HuH-7 (cell line): ENCODE data around the gene TMEM151A.
A peak's percentile ranks its signal among the peaks of the same experiment; 100 is the strongest.

Source experiments
- DNase-seq: peaks from one replicate; pipeline ENCODE4 v3.0.0; 2011; ENCODE audit warnings: low spot score

The TMEM151A gene

GRCh38 chr11:66283461-66284105 lies 8.1 kb upstream of the TMEM151A start:
- DNase-seq: no peak

- no peak for DNase-seq
Measured at GRCh38 chr11:66284526-66285078, 7.1 kb upstream of the TMEM151A start.

GRCh38 chr11:66285250-66285947 lies 6.3 kb upstream of the TMEM151A start:
- DNase-seq: no peak

- no peak for DNase-seq
Measured at GRCh38 chr11:66286699-66287098, 5.0 kb upstream of the TMEM151A start.

GRCh38 chr11:66287211-66287888 lies 4.3 kb upstream of the TMEM151A start:
- no peak for DNase-seq

- DNase-seq: peak; percentile 88
Measured at GRCh38 chr11:66287889-66288670, 3.6 kb upstream of the TMEM151A start.

- peak; percentile 100 for DNase-seq
Measured at GRCh38 chr11:66288671-66289547, 2.8 kb upstream of the TMEM151A start, which contains the start of gene YIF1A. YIF1A (minus strand) TSS chr11:66289143; CDS start chr11:66288985, 158 bp downstream.

- DNase-seq: peak; percentile 100
Measured at GRCh38 chr11:66289548-66290329, 2.0 kb upstream of the TMEM151A start.

- DNase-seq: no peak
Measured at GRCh38 chr11:66290330-66290621, 1.4 kb upstream of the TMEM151A start.

- no peak for DNase-seq
Measured at GRCh38 chr11:66291303-66291705, 390 bp upstream of the TMEM151A start.

- DNase-seq: no peak
Measured at GRCh38 chr11:66292543-66293332, 1.0 kb downstream of the TMEM151A start.

- DNase-seq: no peak
Measured at GRCh38 chr11:66293352-66293751, 1.7 kb downstream of the TMEM151A start.

GRCh38 chr11:66293777-66294625 lies 2.3 kb downstream of the TMEM151A start:
- no peak for DNase-seq

- no peak for DNase-seq
Measured at GRCh38 chr11:66294626-66295620, 3.2 kb downstream of the TMEM151A start.

GRCh38 chr11:66297610-66298009 lies 5.9 kb downstream of the TMEM151A start:
- no peak for DNase-seq

- DNase-seq: no peak
Measured at GRCh38 chr11:66299186-66299585, 7.5 kb downstream of the TMEM151A start.

- DNase-seq: no peak
Measured at GRCh38 chr11:66302656-66303055, 11.0 kb downstream of the TMEM151A start.
